Transverse colon (tissue), 4 donors: ENCODE data around the gene KLHDC7B. TPM values are rescaled to one million over a fixed set of nuclear protein-coding genes. Genes with fewer than 3 reads are reported as not detected.

Source experiments
- DNase-seq: peaks from one replicate; pipeline ENCODE4 v3.0.0-alpha.2; 2019
- H3K27ac ChIP-seq, 4 donors: fragments of 200-600 bp; sonication (generic); 2 replicates each; pipeline ENCODE4 v1.5.1; 2016 to 2018; ENCODE audit warnings: inconsistent platforms in 4 of 4
- H3K27me3 ChIP-seq: fragments of 200-600 bp; sonication (generic); 2 replicates; pipeline ENCODE4 v1.5.1; 2017; ENCODE audit warnings: inconsistent platforms
- H3K36me3 ChIP-seq, 4 donors: fragments of 200-600 bp; sonication (generic); 2 replicates each; pipeline ENCODE4 v1.5.1; 2017 to 2019; ENCODE audit warnings: inconsistent platforms in 4 of 4
- H3K4me1 ChIP-seq, 4 donors: fragments of 200-600 bp; sonication (generic); 2 replicates each; pipeline ENCODE4 v1.5.1; 2017 to 2020; ENCODE audit warnings: inconsistent platforms in 4 of 4
- H3K4me3 ChIP-seq, 4 donors: fragments of 200-600 bp; sonication (generic); 1 replicate in 1 of 4; 2 replicates in 3 of 4; pipeline versions ENCODE4 v1.5.1 to v1.6.1; 2017 to 2019; ENCODE audit warnings: inconsistent platforms in 4 of 4
- H3K9me3 ChIP-seq, 2 donors: fragments of 200-600 bp; sonication (generic); 2 replicates each; pipeline ENCODE4 v1.5.1; 2017 to 2019; ENCODE audit warnings: inconsistent platforms in 2 of 2
- EP300 ChIP-seq: sonication (generic); formaldehyde crosslinking; IDR thresholded peaks from one replicate; pipeline ENCODE4 v1.6.1; 2017; ENCODE audit warnings: antibody characterized with exemption, low read depth
- POLR2A ChIP-seq: fragments of 450-650 bp; IDR thresholded peaks from one replicate; pipeline ENCODE4 v1.6.1; 2016; ENCODE audit warnings: antibody characterized with exemption, mild to moderate bottlenecking, moderate library complexity
- POLR2AphosphoS5 ChIP-seq, 3 donors: sonication (generic); formaldehyde crosslinking; IDR thresholded peaks; one replicate each; pipeline ENCODE4 v1.6.1; 2016; ENCODE audit warnings: antibody characterized with exemption in 3 of 3
- WGBS, 2 donors: methylation state at CpG; one replicate each; pipeline ENCODE4 v1.1.5; 2018; ENCODE audit warnings: low coverage in 1 of 2; 5-methylcytosine and 5-hydroxymethylcytosine counted together
- in situ Hi-C, 4 donors: fragments of 200-750 bp; cut with MboI; loops; one replicate each; pipeline versions ENCODE4 v1.15.0 to v1.15.1; 2017; ENCODE audit warnings: low sequenced_read_pairs in 3 of 4, low pct_ligation_motif_present in 1 of 4, low pct_unique_long_range_greater_than_20kb in 1 of 4
- intact Hi-C: fragments of 100-400 bp; cut with DNase I; formaldehyde crosslinking; loops from one replicate; pipeline ENCODE4 v1.15.1; 2023; ENCODE audit warnings: low total_unique reads
- total RNA-seq, 4 donors: library from RNA; depleted of rRNA; stranded (reverse); fragments of >200 nt; gene quantifications; one replicate each; pipeline ENCODE4 v1.1.0, GENCODE V29; 2016
- TF ChIP-seq, protein P1 (sequence below), 5 experiments: fragments of 200-600 bp in 3 of 5; fragments of 450-650 bp in 2 of 5; sonication (generic) in 3 of 5; IDR thresholded peaks; 1 replicate in 2 of 5; 2 replicates in 3 of 5; pipeline ENCODE4 v1.5.1; 2016 to 2017; ENCODE audit warnings: antibody characterized with exemption in 5 of 5, inconsistent platforms in 3 of 5, mild to moderate bottlenecking in 2 of 5, moderate library complexity in 1 of 5

The KLHDC7B gene
- total RNA-seq, 4 donors from 2014 or later, result 0.14 to 1.5 (median 0.32) TPM; not detected in 1

- no peaks in the 10 kb centered on the region for H3K9me3 ChIP-seq
- TF ChIP-seq POLR2AphosphoS5 (IDR thresholded peaks at IDR 0.05) (no peak), EP300 (no peak), POLR2A (no peak)
- TF ChIP-seq, protein P1, sequence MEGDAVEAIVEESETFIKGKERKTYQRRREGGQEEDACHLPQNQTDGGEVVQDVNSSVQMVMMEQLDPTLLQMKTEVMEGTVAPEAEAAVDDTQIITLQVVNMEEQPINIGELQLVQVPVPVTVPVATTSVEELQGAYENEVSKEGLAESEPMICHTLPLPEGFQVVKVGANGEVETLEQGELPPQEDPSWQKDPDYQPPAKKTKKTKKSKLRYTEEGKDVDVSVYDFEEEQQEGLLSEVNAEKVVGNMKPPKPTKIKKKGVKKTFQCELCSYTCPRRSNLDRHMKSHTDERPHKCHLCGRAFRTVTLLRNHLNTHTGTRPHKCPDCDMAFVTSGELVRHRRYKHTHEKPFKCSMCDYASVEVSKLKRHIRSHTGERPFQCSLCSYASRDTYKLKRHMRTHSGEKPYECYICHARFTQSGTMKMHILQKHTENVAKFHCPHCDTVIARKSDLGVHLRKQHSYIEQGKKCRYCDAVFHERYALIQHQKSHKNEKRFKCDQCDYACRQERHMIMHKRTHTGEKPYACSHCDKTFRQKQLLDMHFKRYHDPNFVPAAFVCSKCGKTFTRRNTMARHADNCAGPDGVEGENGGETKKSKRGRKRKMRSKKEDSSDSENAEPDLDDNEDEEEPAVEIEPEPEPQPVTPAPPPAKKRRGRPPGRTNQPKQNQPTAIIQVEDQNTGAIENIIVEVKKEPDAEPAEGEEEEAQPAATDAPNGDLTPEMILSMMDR (IDR thresholded peaks at IDR 0.05), result no peak
- H3K4me1 ChIP-seq, result peaks cover 8 to 30% (median 21%) of the 10 kb centered on the region in 4 donors
- peak overlapping the region; percentile 87 to 96 (median 90) for H3K27ac ChIP-seq
- 29% methylated on average over 18 of the region's 21 CpGs; no CpG with 5 or more reads in 1 of the 2 donors for WGBS, 2 donors
- in situ Hi-C loops (no loop called here), intact Hi-C loops (no loop called here)
- no peaks in the 10 kb centered on the region for H3K27me3 ChIP-seq
- peak overlapping the region; percentile 59 to 98 (median 93) for H3K4me3 ChIP-seq
- DNase-seq, result no peak
- H3K36me3 ChIP-seq, result peaks cover 0 to 4% (median 0%) of the 10 kb centered on the region in 4 donors
Measured at GRCh38 chr22:50506611-50507420, 38.9 kb upstream of the KLHDC7B start.

DNA sequence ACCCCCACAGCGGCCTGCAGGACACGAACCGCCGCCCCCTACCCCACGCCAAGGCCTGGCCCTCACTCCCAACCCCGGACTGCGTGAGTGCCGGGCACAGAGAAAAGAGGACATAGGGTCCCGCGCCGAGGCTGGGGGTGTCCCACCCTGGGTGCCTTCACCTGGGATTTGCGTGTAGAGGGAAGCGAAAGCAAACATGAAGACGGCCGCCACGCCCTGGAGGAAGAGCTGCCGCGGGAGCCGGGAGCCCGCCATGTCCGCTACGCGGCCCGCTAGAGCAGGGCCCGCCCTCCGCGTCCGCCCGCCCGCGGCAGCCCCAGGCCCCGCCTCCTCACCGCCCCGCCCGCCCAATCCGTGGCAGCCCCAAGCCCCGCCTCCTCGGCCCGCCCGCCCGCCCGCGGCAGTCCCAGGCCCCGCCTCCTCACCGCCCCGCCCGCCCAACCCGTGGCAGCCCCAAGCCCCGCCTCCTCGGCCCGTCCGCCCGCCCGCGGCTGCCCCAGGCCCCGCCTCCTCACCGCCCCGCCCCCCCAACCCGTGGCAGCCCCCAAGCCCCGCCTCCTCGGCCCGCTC is 38.2 kb upstream of the KLHDC7B start, which contains the start of gene LMF2:
Gene LMF2, minus strand, starts transcription at position 282 of the 570 bp plus-strand sequence. Its CDS starts 27 bp downstream, at position 255.
- peak within 1 kb of the TSS; percentile 81 to 98 (median 93) for H3K4me3 ChIP-seq
- H3K27me3 ChIP-seq, result no peaks in the 10 kb centered on the region
- peak; percentile 95 for DNase-seq
- 0% methylated on average over 9 of the region's 62 CpGs; no CpG with 5 or more reads in 1 of the 2 donors for WGBS, 2 donors
- intact Hi-C loops (no loop called here), in situ Hi-C loops (no loop called here)
- TF ChIP-seq POLR2A (peak; percentile 45), EP300 (no peak), POLR2AphosphoS5 (IDR thresholded peaks at IDR 0.05) (peak in 2 of 3 donors; percentile 40 to 65)
- H3K9me3 ChIP-seq, result no peaks in the 10 kb centered on the region
- peaks cover 8 to 30% (median 21%) of the 10 kb centered on the region in 4 donors for H3K4me1 ChIP-seq
- peaks cover 0 to 4% (median 0%) of the 10 kb centered on the region in 4 donors for H3K36me3 ChIP-seq
- H3K27ac ChIP-seq, result peak within 1 kb of the TSS; percentile 90 to 96 (median 92)

- no peak for TF ChIP-seq EP300
- peak; percentile 92 to 94 (median 94) for TF ChIP-seq POLR2AphosphoS5 (IDR thresholded peaks at IDR 0.05)
- TF ChIP-seq POLR2A, result peak; percentile 82
- DNase-seq, result peak; percentile 97
- peak within 1 kb of the TSS; percentile 81 to 98 (median 93) for H3K4me3 ChIP-seq
- WGBS, 2 donors, result 1 to 2% methylated on average over 6 to 25 of the region's 76 CpGs
- H3K4me1 ChIP-seq, result peaks cover 8 to 30% (median 21%) of the 10 kb centered on the region in 4 donors
- in situ Hi-C loops (no loop called here), intact Hi-C loops (no loop called here)
- H3K27ac ChIP-seq, result peak within 1 kb of the TSS; percentile 90 to 96 (median 92)
- peaks cover 0 to 4% (median 0%) of the 10 kb centered on the region in 4 donors for H3K36me3 ChIP-seq
- H3K9me3 ChIP-seq, result no peaks in the 10 kb centered on the region
- H3K27me3 ChIP-seq, result no peaks in the 10 kb centered on the region
Measured at GRCh38 chr22:50507991-50508884, 37.5 kb upstream of the KLHDC7B start, which contains the start of gene NCAPH2. TSS of gene NCAPH2 (plus strand) at chr22:50508224. CDS start at chr22:50508338, 114 bp downstream.

DNA sequence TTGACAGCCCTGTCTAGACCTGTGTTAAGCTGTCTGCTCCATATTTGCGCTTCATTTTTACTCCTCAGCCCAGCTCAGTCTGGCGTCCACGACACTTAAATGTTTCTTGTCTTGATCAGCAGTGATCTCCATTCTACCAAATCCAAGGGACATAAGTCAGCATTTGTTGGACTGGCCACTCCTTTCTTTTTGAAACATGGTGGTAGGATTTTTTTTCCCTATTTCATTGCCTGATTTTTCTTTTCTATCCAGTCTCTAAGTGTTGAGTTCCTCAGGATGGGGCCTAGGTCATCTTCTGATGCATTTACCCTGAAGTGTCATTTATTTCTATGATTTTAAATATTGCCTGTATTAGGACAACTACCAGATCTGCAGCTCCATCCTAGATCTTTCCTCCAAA is 36.8 kb upstream of the KLHDC7B start:
- peak overlapping the region in 3 of 4 donors; percentile 64 to 84 (median 64) for H3K4me3 ChIP-seq

GRCh38 chr22:50513175-50513574 is 32.5 kb upstream of the KLHDC7B start:
- Histone ChIP-seq H3K27me3 (no peaks in the 10 kb centered on the region), H3K9me3 (no peaks in the 10 kb centered on the region), H3K27ac (no peak overlapping the region), H3K4me3 (no peak overlapping the region), H3K36me3 (peaks cover 0 to 6% (median 3%) of the 10 kb centered on the region in 4 donors), H3K4me1 (peaks cover 0 to 14% (median 10%) of the 10 kb centered on the region in 4 donors)
- no peak for DNase-seq
- in situ Hi-C loops, result no loop called here
- 83 to 97% methylated on average over 1 to 15 of the region's 15 CpGs for whole genome bisulfite sequencing, 2 donors
- intact Hi-C loops, result no loop called here
- no peak for TF ChIP-seq POLR2A
- TF ChIP-seq, protein P1 (IDR thresholded peaks at IDR 0.05), result no peak
- no peak for TF ChIP-seq POLR2AphosphoS5 (IDR thresholded peaks at IDR 0.05)
- no peak for TF ChIP-seq EP300

More for the DNA sequence above, 36.8 kb upstream of the KLHDC7B start:
- no peaks in the 10 kb centered on the region for H3K27me3 ChIP-seq
- no peaks in the 10 kb centered on the region for H3K9me3 ChIP-seq
- in situ Hi-C loops (no loop called here), intact Hi-C loops (no loop called here)
- TF ChIP-seq POLR2AphosphoS5 (IDR thresholded peaks at IDR 0.05), result no peak
- no peak for DNase-seq
- H3K27ac ChIP-seq, result peak overlapping the region; percentile 89 to 93 (median 92)
- H3K4me1 ChIP-seq, result peaks cover 8 to 30% (median 21%) of the 10 kb centered on the region in 4 donors
- peaks cover 0 to 4% (median 0%) of the 10 kb centered on the region in 4 donors for H3K36me3 ChIP-seq
- WGBS, 2 donors, result 9 to 11% methylated on average over 3 of the region's 3 CpGs
